ENCODE results near the gene VSIG10. TPM values are rescaled to one million over a fixed set of nuclear protein-coding genes. Genes with fewer than 3 reads are reported as not detected.

VSIG10 gene, protein sequence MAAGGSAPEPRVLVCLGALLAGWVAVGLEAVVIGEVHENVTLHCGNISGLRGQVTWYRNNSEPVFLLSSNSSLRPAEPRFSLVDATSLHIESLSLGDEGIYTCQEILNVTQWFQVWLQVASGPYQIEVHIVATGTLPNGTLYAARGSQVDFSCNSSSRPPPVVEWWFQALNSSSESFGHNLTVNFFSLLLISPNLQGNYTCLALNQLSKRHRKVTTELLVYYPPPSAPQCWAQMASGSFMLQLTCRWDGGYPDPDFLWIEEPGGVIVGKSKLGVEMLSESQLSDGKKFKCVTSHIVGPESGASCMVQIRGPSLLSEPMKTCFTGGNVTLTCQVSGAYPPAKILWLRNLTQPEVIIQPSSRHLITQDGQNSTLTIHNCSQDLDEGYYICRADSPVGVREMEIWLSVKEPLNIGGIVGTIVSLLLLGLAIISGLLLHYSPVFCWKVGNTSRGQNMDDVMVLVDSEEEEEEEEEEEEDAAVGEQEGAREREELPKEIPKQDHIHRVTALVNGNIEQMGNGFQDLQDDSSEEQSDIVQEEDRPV
- total RNA-seq = 21.0 and 22.8 TPM in 2 replicates
- 12.0 and 14.6 TPM in 2 replicates for polyA plus RNA-seq

DNA sequence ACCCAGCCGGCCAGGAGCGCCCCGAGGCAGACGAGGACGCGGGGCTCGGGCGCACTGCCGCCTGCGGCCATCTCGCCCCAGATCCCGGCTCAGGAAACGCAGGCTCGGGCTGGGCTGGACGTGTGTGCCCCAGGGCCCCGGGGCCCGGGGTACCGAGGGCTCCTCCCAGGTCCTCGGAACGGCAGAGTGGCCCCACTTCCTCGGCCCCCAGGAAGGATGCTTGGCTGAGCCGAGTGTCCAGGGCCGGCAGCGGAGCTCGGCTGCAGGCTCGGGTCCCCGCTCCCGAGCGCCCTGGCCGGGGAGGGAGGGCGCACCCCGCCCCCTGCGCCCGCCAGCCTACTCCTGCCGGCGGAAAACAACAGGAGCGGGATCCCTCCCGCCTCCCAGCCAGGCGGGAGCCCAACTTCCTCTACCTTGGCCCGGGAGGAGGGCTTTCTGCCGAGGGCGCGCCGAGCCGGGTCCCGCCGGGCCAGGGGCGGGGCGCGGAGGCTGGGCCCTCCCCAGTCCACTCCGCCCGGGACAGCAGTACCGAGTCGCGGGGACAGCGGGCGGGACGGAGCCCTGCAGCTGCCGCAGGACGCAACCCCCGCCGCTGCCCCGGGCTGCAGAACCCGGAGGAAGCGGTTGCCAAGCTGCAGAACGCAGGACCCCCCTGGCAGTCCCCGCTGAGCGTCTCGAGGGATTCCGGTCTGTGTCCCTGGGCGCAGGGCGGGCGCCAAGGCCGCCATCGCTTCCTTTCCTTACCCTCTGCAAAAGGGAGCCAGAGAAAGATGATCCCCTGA, at the start of gene VSIG10:
TSS of gene VSIG10 (minus strand) at position 411 of the 782 bp plus-strand sequence. CDS start at position 71, 340 bp downstream.
- WGBS (ENCODE audit: low lambda C conversion rate, missing lambda C conversion rate) = 1% methylated on average over 55 of the region's 75 CpGs
- H3K27me3 ChIP-seq = no peaks in the 10 kb centered on the region
- H3K4me2 ChIP-seq = peak within 1 kb of the TSS; percentile 98
- H3K79me2 ChIP-seq = peaks cover 8% of the 10 kb centered on the region
- H3K27ac ChIP-seq = peak within 1 kb of the TSS; percentile 89
- H4K20me1 ChIP-seq (ENCODE audit: insufficient read depth, poor library complexity, severe bottlenecking) = no peaks in the 10 kb centered on the region
- H3K4me1 ChIP-seq (ENCODE audit: insufficient read depth) = peaks cover 6% of the 10 kb centered on the region
- H3K4me3 ChIP-seq = peak within 1 kb of the TSS; percentile 93
- peak; percentile 84 for DNase-seq (ENCODE audit: low spot score)
- H3K9me2 ChIP-seq (replicated peaks; ENCODE audit: insufficient read depth) = no peaks in the 10 kb centered on the region
- no peaks in the 10 kb centered on the region for H3K9me3 ChIP-seq (ENCODE audit: low read depth)
- TF ChIP-seq EZH2 (IDR thresholded peaks at IDR 0.05; ENCODE audit: borderline replicate concordance) = no peak
- peak within 1 kb of the TSS; percentile 98 for H2AFZ ChIP-seq
- no peaks in the 10 kb centered on the region for H3K36me3 ChIP-seq (replicated peaks; ENCODE audit: insufficient read depth, low read depth)

DNA sequence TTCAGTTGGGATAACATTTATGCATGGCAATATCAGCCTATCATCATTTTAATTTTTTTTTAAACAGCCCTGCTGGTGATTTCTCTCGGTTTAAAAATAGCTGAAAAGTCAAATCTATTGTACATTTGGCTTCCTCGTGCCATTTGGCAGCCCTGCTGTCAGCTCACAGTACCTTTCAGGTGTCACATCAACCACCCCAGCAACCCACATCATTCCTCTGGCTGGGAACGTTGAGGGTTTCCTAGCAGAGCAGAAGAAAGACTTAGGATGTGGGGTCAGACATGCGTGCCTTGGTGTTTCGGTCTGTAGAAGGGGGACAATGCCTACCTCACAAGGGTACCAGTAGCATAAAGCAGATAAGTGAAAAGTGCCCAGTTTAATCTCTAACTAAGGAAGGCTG, 47.9 kb upstream of the VSIG10 start:
- TF ChIP-seq EZH2 (IDR thresholded peaks at IDR 0.05; ENCODE audit: borderline replicate concordance) (no peak), EZH2phosphoT487 (IDR thresholded peaks at IDR 0.05; ENCODE audit: low read depth, severe bottlenecking, unreplicated experiment) (no peak)
- TF ChIP-seq, protein P1, sequence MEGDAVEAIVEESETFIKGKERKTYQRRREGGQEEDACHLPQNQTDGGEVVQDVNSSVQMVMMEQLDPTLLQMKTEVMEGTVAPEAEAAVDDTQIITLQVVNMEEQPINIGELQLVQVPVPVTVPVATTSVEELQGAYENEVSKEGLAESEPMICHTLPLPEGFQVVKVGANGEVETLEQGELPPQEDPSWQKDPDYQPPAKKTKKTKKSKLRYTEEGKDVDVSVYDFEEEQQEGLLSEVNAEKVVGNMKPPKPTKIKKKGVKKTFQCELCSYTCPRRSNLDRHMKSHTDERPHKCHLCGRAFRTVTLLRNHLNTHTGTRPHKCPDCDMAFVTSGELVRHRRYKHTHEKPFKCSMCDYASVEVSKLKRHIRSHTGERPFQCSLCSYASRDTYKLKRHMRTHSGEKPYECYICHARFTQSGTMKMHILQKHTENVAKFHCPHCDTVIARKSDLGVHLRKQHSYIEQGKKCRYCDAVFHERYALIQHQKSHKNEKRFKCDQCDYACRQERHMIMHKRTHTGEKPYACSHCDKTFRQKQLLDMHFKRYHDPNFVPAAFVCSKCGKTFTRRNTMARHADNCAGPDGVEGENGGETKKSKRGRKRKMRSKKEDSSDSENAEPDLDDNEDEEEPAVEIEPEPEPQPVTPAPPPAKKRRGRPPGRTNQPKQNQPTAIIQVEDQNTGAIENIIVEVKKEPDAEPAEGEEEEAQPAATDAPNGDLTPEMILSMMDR (IDR thresholded peaks at IDR 0.05; ENCODE audit: poor library complexity) = no peak
- H3K4me3 ChIP-seq = no peak overlapping the region
- H3K4me1 ChIP-seq (ENCODE audit: insufficient read depth) = no peaks in the 10 kb centered on the region
- H3K4me2 ChIP-seq = no peak overlapping the region
- WGBS (ENCODE audit: low lambda C conversion rate, missing lambda C conversion rate) = 97% methylated on average over 5 of the region's 5 CpGs
- H3K9me2 ChIP-seq (replicated peaks; ENCODE audit: insufficient read depth) = no peaks in the 10 kb centered on the region
- H3K79me2 ChIP-seq = no peaks in the 10 kb centered on the region
- no peak overlapping the region for H3K27ac ChIP-seq
- H3K9me3 ChIP-seq (ENCODE audit: low read depth) = no peaks in the 10 kb centered on the region
- H3K27me3 ChIP-seq = no peaks in the 10 kb centered on the region
- no peaks in the 10 kb centered on the region for H3K36me3 ChIP-seq (replicated peaks; ENCODE audit: insufficient read depth, low read depth)
- no peaks in the 10 kb centered on the region for H4K20me1 ChIP-seq (ENCODE audit: insufficient read depth, poor library complexity, severe bottlenecking)
- no peak overlapping the region for H2AFZ ChIP-seq
- DNase-seq (ENCODE audit: low spot score) = no peak

- H3K4me2 ChIP-seq = no peak overlapping the region
- no peaks in the 10 kb centered on the region for H4K20me1 ChIP-seq (ENCODE audit: insufficient read depth, poor library complexity, severe bottlenecking)
- H2AFZ ChIP-seq = no peak overlapping the region
- no peaks in the 10 kb centered on the region for H3K9me3 ChIP-seq (ENCODE audit: low read depth)
- H3K9me2 ChIP-seq (replicated peaks; ENCODE audit: insufficient read depth) = no peaks in the 10 kb centered on the region
- H3K4me3 ChIP-seq = no peak overlapping the region
- no peaks in the 10 kb centered on the region for H3K79me2 ChIP-seq
- no peak overlapping the region for H3K27ac ChIP-seq
- WGBS (ENCODE audit: low lambda C conversion rate, missing lambda C conversion rate) = 53% methylated on average over 7 of the region's 7 CpGs
- no peak for DNase-seq (ENCODE audit: low spot score)
- H3K4me1 ChIP-seq (ENCODE audit: insufficient read depth) = no peaks in the 10 kb centered on the region
- H3K36me3 ChIP-seq (replicated peaks; ENCODE audit: insufficient read depth, low read depth) = no peaks in the 10 kb centered on the region
- no peaks in the 10 kb centered on the region for H3K27me3 ChIP-seq
- TF ChIP-seq, protein P1 (IDR thresholded peaks at IDR 0.05; ENCODE audit: poor library complexity) = no peak
- TF ChIP-seq EZH2phosphoT487 (IDR thresholded peaks at IDR 0.05; ENCODE audit: low read depth, severe bottlenecking, unreplicated experiment) = no peak
- no peak for TF ChIP-seq EZH2 (IDR thresholded peaks at IDR 0.05; ENCODE audit: borderline replicate concordance)
Measured at GRCh38 chr12:118150625-118151024, 46.8 kb upstream of the VSIG10 start.
